OCI-LY1 (cell line): ENCODE data around the gene SLC35B2.

Experiments used
- CTCF ChIP-seq: fragments of 200-600 bp; sonication (generic), shearing (Covaris generic); IDR thresholded peaks from 2 replicates; pipeline ENCODE4 v1.5.1; 2017; ENCODE audit warnings: mild to moderate bottlenecking, antibody characterized with exemption, low read length, moderate library complexity, mixed read lengths
- EZH2 ChIP-seq: fragments of 200-600 bp; sonication (generic), shearing (Covaris generic); IDR thresholded peaks from 2 replicates; pipeline ENCODE4 v1.8.0; 2017; ENCODE audit warnings: borderline replicate concordance, mixed run types, mild to moderate bottlenecking, antibody characterized with exemption, low read length, moderate library complexity, mixed read lengths

- TF ChIP-seq CTCF (no peak), EZH2 (no peak)
Observed at GRCh38 chr6:44261581-44261980, 4.3 kb upstream of the SLC35B2 start.
